T-helper 2 cell treated with Interferon-gamma antibody and Interleukin-4, amounts not matched to agents 5 μg/mL and 100 μg/mL, for 36 hours (primary cell): ENCODE results near the gene AP3D1.
A peak's percentile ranks its signal among the peaks of the same experiment; 100 is the strongest.

ENCODE experiments used
- DNase-seq: peaks from one replicate; pipeline ENCODE4 v3.0.0; 2021; ENCODE audit warnings: low spot score
- H3K27ac Mint-ChIP-seq: one replicate; pipeline ENCODE4 v1.8.0; 2021; ENCODE audit warnings: mild to moderate bottlenecking, mixed read lengths
- H3K27me3 Mint-ChIP-seq: one replicate; pipeline ENCODE4 v1.8.0; 2021; ENCODE audit warnings: low read depth, mixed read lengths
- H3K36me3 Mint-ChIP-seq: one replicate; pipeline ENCODE4 v1.8.0; 2021; ENCODE audit warnings: low read depth, mixed read lengths
- H3K4me1 Mint-ChIP-seq: one replicate; pipeline ENCODE4 v1.8.0; 2021; ENCODE audit warnings: low read depth, mixed read lengths
- H3K4me3 Mint-ChIP-seq: one replicate; pipeline ENCODE4 v1.8.0; 2022; ENCODE audit warnings: mild to moderate bottlenecking, moderate library complexity, mixed read lengths
- H3K9me3 Mint-ChIP-seq: one replicate; pipeline ENCODE4 v1.8.0; 2021; ENCODE audit warnings: mixed read lengths

Gene AP3D1

GRCh38 chr19:2109046-2109864, 42.1 kb downstream of the AP3D1 start:
- Mint-ChIP-seq H3K27ac (no peak overlapping the region), H3K27me3 (no peaks in the 10 kb centered on the region), H3K36me3 (peaks cover 47% of the 10 kb centered on the region), H3K4me3 (no peak overlapping the region), H3K4me1 (no peaks in the 10 kb centered on the region), H3K9me3 (peaks cover 11% of the 10 kb centered on the region)
- no peak for DNase-seq

- H3K4me1 Mint-ChIP-seq, result no peaks in the 10 kb centered on the region
- no peak overlapping the region for H3K4me3 Mint-ChIP-seq
- H3K27ac Mint-ChIP-seq, result peak overlapping the region; percentile 5
- H3K9me3 Mint-ChIP-seq, result peaks cover 17% of the 10 kb centered on the region
- peaks cover 50% of the 10 kb centered on the region for H3K36me3 Mint-ChIP-seq
- DNase-seq, result no peak
- H3K27me3 Mint-ChIP-seq, result no peaks in the 10 kb centered on the region
Measured at GRCh38 chr19:2108251-2109016, 42.9 kb downstream of the AP3D1 start.

GRCh38 chr19:2103045-2103707, 48.2 kb downstream of the AP3D1 start:
- peaks cover 54% of the 10 kb centered on the region for H3K36me3 Mint-ChIP-seq
- no peaks in the 10 kb centered on the region for H3K4me1 Mint-ChIP-seq
- no peak overlapping the region for H3K4me3 Mint-ChIP-seq
- DNase-seq, result no peak
- H3K27ac Mint-ChIP-seq, result no peak overlapping the region
- no peaks in the 10 kb centered on the region for H3K27me3 Mint-ChIP-seq
- H3K9me3 Mint-ChIP-seq, result peaks cover 17% of the 10 kb centered on the region

- Mint-ChIP-seq H3K27ac (no peak overlapping the region), H3K9me3 (peaks cover 17% of the 10 kb centered on the region)
Measured at GRCh38 chr19:2101417-2102335, 49.7 kb downstream of the AP3D1 start.

GRCh38 chr19:2100719-2101061, 50.7 kb downstream of the AP3D1 start:
- Mint-ChIP-seq H3K9me3 (peaks cover 17% of the 10 kb centered on the region), H3K4me3 (no peak overlapping the region), H3K36me3 (peaks cover 34% of the 10 kb centered on the region), H3K4me1 (peaks cover 2% of the 10 kb centered on the region), H3K27me3 (no peaks in the 10 kb centered on the region), H3K27ac (no peak overlapping the region)
- DNase-seq, result no peak

More at GRCh38 chr19:2101417-2102335, 49.7 kb downstream of the AP3D1 start:
- DNase-seq, result no peak
- Mint-ChIP-seq H3K36me3 (peaks cover 44% of the 10 kb centered on the region), H3K4me1 (peaks cover 2% of the 10 kb centered on the region), H3K4me3 (no peak overlapping the region), H3K27me3 (no peaks in the 10 kb centered on the region)

GRCh38 chr19:2099937-2100718, 51.2 kb downstream of the AP3D1 start:
- no peak overlapping the region for H3K27ac Mint-ChIP-seq
- DNase-seq, result no peak
- peaks cover 12% of the 10 kb centered on the region for H3K9me3 Mint-ChIP-seq
- no peaks in the 10 kb centered on the region for H3K27me3 Mint-ChIP-seq
- H3K4me1 Mint-ChIP-seq, result peaks cover 2% of the 10 kb centered on the region
- H3K36me3 Mint-ChIP-seq, result peaks cover 29% of the 10 kb centered on the region
- H3K4me3 Mint-ChIP-seq, result no peak overlapping the region

- no peak overlapping the region for H3K4me3 Mint-ChIP-seq
- H3K36me3 Mint-ChIP-seq, result peaks cover 28% of the 10 kb centered on the region
- H3K27ac Mint-ChIP-seq, result no peak overlapping the region
- no peaks in the 10 kb centered on the region for H3K27me3 Mint-ChIP-seq
- H3K9me3 Mint-ChIP-seq, result peaks cover 5% of the 10 kb centered on the region
- DNase-seq, result no peak
- peaks cover 5% of the 10 kb centered on the region for H3K4me1 Mint-ChIP-seq
Measured at GRCh38 chr19:2099054-2099501, 52.3 kb downstream of the AP3D1 start.

GRCh38 chr19:2097886-2098327, 53.5 kb downstream of the AP3D1 start:
- H3K4me3 Mint-ChIP-seq, result peak overlapping the region; percentile 84
- H3K27ac Mint-ChIP-seq, result no peak overlapping the region
- no peak for DNase-seq
- H3K9me3 Mint-ChIP-seq, result no peaks in the 10 kb centered on the region
- peaks cover 11% of the 10 kb centered on the region for H3K4me1 Mint-ChIP-seq
- peaks cover 26% of the 10 kb centered on the region for H3K36me3 Mint-ChIP-seq
- H3K27me3 Mint-ChIP-seq, result no peaks in the 10 kb centered on the region

GRCh38 chr19:2097203-2097885, 54.0 kb downstream of the AP3D1 start:
- H3K4me3 Mint-ChIP-seq, result peak overlapping the region; percentile 84
- H3K27me3 Mint-ChIP-seq, result no peaks in the 10 kb centered on the region
- peak overlapping the region; percentile 81 for H3K27ac Mint-ChIP-seq
- no peaks in the 10 kb centered on the region for H3K9me3 Mint-ChIP-seq
- H3K4me1 Mint-ChIP-seq, result peaks cover 13% of the 10 kb centered on the region
- peak; percentile 57 for DNase-seq
- H3K36me3 Mint-ChIP-seq, result peaks cover 29% of the 10 kb centered on the region

- no peaks in the 10 kb centered on the region for H3K9me3 Mint-ChIP-seq
- no peaks in the 10 kb centered on the region for H3K27me3 Mint-ChIP-seq
- H3K36me3 Mint-ChIP-seq, result peaks cover 25% of the 10 kb centered on the region
Measured at GRCh38 chr19:2096480-2097202, 54.7 kb downstream of the AP3D1 start, which contains the start of gene IZUMO4. Gene IZUMO4, plus strand, starts transcription at chr19:2096915. Its CDS starts 31 bp downstream, at chr19:2096946.

GRCh38 chr19:2096034-2096479, 55.3 kb downstream of the AP3D1 start, which contains the start of gene MOB3A:
Gene MOB3A, minus strand, starts transcription at chr19:2096326. Its CDS starts 17,766 bp downstream, at chr19:2078560.
- H3K36me3 Mint-ChIP-seq, result peaks cover 25% of the 10 kb centered on the region
- H3K27me3 Mint-ChIP-seq, result no peaks in the 10 kb centered on the region
- H3K4me3 Mint-ChIP-seq, result peak within 1 kb of the TSS; percentile 99
- H3K4me1 Mint-ChIP-seq, result peaks cover 14% of the 10 kb centered on the region
- H3K9me3 Mint-ChIP-seq, result no peaks in the 10 kb centered on the region
- peak within 1 kb of the TSS; percentile 89 for H3K27ac Mint-ChIP-seq
- no peak for DNase-seq

More at GRCh38 chr19:2096480-2097202, 54.7 kb downstream of the AP3D1 start, which contains the start of gene IZUMO4:
- Mint-ChIP-seq H3K4me3 (peak within 1 kb of the TSS; percentile 99), H3K4me1 (peaks cover 13% of the 10 kb centered on the region), H3K27ac (peak within 1 kb of the TSS; percentile 88)
- peak; percentile 99 for DNase-seq
